Measurements from ENCODE around the gene TAS2R60.

GRCh38 chr7:143460271-143460979 lies 17.2 kb downstream of the TAS2R60 start:
- no peak for TF ChIP-seq CTCF (IDR thresholded peaks at IDR 0.05; ENCODE audit: low read depth, low read length, missing input control)
- no peak for TF ChIP-seq JUND (IDR thresholded peaks at IDR 0.05)
- TF ChIP-seq FOXA1 (IDR thresholded peaks at IDR 0.05), result no peak
- TF ChIP-seq TAF1 (conservative IDR thresholded peaks at IDR 0.05), result no peak
- TF ChIP-seq EGR1 (IDR thresholded peaks at IDR 0.05; ENCODE audit: low read depth in 2 of 2), result no peak
- TF ChIP-seq MAX (IDR thresholded peaks at IDR 0.05), result no peak
- TF ChIP-seq, protein P1, sequence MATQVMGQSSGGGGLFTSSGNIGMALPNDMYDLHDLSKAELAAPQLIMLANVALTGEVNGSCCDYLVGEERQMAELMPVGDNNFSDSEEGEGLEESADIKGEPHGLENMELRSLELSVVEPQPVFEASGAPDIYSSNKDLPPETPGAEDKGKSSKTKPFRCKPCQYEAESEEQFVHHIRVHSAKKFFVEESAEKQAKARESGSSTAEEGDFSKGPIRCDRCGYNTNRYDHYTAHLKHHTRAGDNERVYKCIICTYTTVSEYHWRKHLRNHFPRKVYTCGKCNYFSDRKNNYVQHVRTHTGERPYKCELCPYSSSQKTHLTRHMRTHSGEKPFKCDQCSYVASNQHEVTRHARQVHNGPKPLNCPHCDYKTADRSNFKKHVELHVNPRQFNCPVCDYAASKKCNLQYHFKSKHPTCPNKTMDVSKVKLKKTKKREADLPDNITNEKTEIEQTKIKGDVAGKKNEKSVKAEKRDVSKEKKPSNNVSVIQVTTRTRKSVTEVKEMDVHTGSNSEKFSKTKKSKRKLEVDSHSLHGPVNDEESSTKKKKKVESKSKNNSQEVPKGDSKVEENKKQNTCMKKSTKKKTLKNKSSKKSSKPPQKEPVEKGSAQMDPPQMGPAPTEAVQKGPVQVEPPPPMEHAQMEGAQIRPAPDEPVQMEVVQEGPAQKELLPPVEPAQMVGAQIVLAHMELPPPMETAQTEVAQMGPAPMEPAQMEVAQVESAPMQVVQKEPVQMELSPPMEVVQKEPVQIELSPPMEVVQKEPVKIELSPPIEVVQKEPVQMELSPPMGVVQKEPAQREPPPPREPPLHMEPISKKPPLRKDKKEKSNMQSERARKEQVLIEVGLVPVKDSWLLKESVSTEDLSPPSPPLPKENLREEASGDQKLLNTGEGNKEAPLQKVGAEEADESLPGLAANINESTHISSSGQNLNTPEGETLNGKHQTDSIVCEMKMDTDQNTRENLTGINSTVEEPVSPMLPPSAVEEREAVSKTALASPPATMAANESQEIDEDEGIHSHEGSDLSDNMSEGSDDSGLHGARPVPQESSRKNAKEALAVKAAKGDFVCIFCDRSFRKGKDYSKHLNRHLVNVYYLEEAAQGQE (IDR thresholded peaks at IDR 0.05), result no peak
- TF ChIP-seq, protein P2, sequence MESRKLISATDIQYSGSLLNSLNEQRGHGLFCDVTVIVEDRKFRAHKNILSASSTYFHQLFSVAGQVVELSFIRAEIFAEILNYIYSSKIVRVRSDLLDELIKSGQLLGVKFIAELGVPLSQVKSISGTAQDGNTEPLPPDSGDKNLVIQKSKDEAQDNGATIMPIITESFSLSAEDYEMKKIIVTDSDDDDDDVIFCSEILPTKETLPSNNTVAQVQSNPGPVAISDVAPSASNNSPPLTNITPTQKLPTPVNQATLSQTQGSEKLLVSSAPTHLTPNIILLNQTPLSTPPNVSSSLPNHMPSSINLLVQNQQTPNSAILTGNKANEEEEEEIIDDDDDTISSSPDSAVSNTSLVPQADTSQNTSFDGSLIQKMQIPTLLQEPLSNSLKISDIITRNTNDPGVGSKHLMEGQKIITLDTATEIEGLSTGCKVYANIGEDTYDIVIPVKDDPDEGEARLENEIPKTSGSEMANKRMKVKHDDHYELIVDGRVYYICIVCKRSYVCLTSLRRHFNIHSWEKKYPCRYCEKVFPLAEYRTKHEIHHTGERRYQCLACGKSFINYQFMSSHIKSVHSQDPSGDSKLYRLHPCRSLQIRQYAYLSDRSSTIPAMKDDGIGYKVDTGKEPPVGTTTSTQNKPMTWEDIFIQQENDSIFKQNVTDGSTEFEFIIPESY (IDR thresholded peaks at IDR 0.05), result no peak

All from liver (tissue), 3 donors.